ENCODE data around the gene IGFBP1.

GRCh38 chr7:45880433-45880860 is 7.8 kb upstream of the IGFBP1 start:
- TF ChIP-seq EZH2phosphoT487 (IDR thresholded peaks at IDR 0.05; ENCODE audit: insufficient read depth, low read depth) (no peak), EZH2 (IDR thresholded peaks at IDR 0.05; ENCODE audit: insufficient read depth, poor library complexity, severe bottlenecking) (no peak)

Data from GM23248 (cell line).